GM12892 (cell line): ENCODE data around the gene PEPD.
"Not testable (repeated sequence)": the region's sequence is repeated elsewhere in the genome, so short reads cannot be mapped to it uniquely, and the experiment has no call there.

Experiments used
- POLR2A ChIP-seq: IDR thresholded peaks from 2 replicates; pipeline ENCODE4 v1.6.1; 2011; ENCODE audit warnings: low read depth, low read length, control low read depth
- TAF1 ChIP-seq: IDR thresholded peaks from 2 replicates; pipeline ENCODE4 v1.6.1; 2011; ENCODE audit warnings: low read depth, mild to moderate bottlenecking, control low read depth, low read length, borderline replicate concordance

DNA sequence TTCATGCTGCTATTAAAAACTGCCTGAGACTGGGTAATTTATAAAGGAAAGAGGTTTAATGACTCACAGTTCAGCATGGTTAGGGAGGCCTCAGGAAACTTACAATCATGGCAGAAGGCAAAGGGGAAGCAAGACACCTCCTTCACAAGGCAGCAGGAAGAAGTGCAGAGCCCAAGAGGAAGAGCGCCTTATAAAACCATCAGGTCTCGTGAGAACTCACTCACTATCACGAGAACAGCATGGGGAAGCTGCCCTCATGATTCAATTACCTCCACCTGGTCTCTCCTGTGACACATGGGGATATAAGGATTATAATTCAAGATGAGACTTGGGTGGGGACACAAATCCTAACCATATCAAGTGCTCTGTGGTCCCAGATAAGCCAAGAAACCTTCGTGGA, 34.1 kb upstream of the PEPD start:
- not testable (repeated sequence) for TF ChIP-seq POLR2A, TAF1
